ENCODE data around the gene HEBP2.
A peak's percentile ranks its signal among the peaks of the same experiment; 100 is the strongest.

HEBP2 gene

GRCh38 chr6:138397128-138398122, 6.6 kb upstream of the HEBP2 start:
- DNase-seq (ENCODE audit: low read depth) = no peak

DNA sequence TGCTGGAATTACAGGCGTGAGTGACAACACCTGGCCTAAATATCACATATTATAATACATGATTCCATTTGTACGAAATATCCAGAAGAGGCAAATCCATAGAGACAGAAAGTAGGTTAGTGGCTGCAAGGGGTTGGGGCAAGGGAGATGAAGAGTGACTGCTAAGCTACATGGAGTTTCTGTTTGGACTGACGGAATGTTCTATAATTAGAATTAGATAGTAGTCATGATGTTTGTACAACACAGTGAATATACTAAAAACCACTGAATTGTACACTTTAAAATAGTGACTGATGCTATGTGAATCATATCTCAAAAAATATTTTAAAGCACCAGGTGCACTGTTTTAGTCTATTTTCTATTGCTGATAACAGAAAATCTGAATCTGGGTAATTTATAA, 3.7 kb upstream of the HEBP2 start:
- DNase-seq (ENCODE audit: low read depth) = no peak

GRCh38 chr6:138401960-138402837, 1.8 kb upstream of the HEBP2 start:
- no peak for DNase-seq (ENCODE audit: low read depth)

GRCh38 chr6:138402838-138403187, 1.2 kb upstream of the HEBP2 start:
- DNase-seq (ENCODE audit: low read depth) = no peak

DNA sequence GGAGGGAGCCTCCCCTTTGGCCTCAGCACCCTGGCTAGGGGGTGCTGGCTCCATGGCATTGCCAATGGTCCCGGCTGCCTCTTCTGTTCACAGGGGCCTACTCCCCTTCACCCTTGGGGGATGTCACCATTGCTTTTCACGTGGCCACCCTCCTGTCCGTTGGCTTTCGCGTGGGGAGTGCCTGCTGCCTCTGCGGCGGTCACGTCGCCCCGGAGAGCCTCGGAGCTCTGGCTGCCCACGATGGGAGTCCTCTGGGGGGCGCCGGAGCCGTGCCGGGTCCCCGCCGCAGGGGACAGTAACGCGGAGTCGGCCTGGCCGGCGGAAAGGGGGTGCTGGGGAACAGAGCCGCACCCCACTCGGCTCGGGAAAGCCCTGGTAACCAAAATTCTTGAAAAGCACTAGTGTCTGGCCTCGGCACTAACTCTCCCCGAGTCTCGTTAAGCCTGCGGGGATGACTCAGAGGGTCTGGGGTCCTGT, 661 bp upstream of the HEBP2 start:
- peak; percentile 16 for DNase-seq (ENCODE audit: low read depth)

GRCh38 chr6:138404666-138405337, 779 bp downstream of the HEBP2 start:
- DNase-seq (ENCODE audit: low read depth) = peak; percentile 19

- no peak for DNase-seq (ENCODE audit: low read depth)
Measured at GRCh38 chr6:138405816-138406413, 1.9 kb downstream of the HEBP2 start.

DNA sequence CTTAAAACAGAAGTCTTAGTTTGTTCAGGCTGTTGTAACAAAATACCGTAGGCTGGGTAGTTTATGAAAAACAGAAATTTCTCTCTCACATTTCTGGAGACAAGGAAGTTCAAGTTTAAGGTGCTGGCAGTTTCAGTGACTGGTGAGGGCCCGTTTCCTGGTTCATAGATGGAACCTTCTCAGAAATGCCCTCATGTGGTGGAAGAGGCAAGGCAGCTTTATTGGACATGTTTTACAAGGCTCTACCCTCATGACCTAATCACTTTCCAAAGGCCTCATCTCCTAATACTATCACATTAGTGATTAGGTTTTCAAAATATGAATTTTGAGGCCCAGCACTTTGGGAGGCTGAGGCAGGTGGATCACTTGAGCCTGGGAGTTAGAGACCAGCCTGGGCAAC, 2.4 kb downstream of the HEBP2 start:
- DNase-seq (ENCODE audit: low read depth) = no peak

DNA sequence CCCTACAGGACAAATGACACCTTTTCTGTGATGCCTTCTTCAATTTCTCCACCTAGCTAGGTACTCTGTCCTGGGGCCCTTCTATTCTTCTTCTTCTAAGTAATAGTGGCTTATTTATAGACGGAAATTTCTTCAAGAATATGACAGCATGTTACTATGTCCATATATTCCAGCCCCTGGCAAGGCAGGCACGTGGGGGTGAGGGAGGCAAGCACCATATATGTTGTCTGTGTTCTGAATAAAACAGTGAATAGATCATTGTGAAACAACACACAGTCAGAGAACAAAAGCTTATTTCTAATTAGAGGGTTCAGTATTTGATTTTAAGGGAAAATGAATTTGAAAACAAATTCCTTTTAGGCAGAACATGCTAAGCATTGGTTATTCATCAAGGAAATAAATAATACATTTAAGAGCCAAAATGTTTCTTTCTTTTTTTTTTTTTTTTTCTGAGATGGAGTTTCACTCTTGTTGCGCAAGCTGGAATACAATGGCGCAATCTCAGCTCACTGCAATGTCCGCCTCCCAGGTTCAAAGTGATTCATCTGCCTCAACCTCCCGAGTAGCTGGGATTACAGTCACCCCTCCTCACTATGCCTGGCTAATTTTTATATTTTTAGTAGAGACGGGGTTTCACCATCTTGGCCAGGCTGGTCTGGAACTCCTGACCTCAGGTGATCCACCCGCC, 6.2 kb downstream of the HEBP2 start:
- DNase-seq (ENCODE audit: low read depth) = no peak

- no peak for DNase-seq (ENCODE audit: low read depth)
Measured at GRCh38 chr6:138410972-138411880, 7.2 kb downstream of the HEBP2 start.

DNA sequence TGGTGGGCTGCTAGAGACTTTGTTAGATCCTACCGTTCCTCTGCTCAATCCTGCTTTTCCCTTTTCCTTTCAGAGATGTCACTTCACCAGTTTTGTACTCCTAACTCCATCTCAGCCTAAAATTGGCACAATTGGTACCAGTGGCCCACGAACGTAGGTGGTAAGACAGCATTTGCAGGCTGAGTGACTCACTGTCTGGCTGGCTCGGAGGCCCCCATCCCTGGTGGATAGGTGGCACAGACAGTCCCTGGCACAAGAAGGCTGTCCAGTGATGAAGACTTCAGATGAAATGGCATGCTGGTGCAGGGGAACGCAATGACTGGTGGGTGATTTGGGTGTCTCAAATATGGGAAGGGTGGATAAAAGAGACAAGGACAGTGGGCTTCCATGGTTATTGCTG, 11.1 kb downstream of the HEBP2 start:
- no peak for DNase-seq (ENCODE audit: low read depth)

DNA sequence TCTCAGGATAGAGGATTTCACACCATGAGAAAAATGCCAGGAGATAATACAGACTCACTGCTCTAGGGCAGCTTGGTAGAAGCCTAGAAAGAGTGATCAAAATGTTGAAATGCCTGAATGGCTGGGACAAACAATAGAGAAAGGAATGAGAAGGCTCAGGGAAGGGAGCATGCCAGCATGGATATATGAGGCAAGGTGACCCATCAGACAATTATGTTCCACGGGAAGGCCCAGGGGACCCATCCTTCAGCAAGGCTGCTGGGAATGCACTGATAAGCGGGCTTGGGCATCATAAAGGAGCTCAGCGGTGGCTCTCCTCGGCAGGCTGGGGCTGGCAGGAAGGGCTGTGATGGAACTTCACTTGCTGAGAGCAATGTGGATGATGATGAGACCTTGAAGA, 12.2 kb downstream of the HEBP2 start:
- no peak for DNase-seq (ENCODE audit: low read depth)

- DNase-seq (ENCODE audit: low read depth) = no peak
Measured at GRCh38 chr6:138417493-138418117, 13.6 kb downstream of the HEBP2 start.

DNA sequence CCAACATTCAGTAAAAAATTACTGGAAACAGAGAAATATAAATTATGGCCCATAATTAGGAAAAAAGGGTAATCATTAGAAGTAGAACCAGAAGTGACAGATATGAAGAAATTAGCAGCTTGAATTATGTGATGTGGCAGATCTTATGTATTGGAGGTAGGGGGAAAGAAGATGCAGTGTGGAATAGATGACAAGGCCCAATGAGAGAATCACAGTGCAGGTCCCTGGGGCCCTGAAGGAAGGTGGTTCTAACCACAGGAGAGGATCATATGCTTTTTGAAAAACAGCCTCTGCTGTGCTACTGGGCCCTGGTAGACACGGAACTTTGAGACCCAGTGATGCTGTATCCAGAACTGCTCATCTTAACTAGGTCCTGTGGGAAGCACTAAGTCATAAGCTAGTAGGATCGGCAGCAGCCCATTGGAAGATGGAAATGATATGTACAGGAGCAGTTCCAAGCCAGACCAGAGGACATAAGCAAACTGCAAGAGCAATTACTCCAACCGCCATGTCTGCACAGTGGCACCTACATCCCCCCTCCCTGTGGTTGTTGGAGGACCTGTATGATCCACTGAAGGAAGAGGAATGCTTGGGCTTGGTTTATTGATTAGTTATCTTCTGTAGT, 14.2 kb downstream of the HEBP2 start:
- no peak for DNase-seq (ENCODE audit: low read depth)

- no peak for DNase-seq (ENCODE audit: low read depth)
Measured at GRCh38 chr6:138419766-138420165, 15.7 kb downstream of the HEBP2 start.

GRCh38 chr6:138420356-138420755, 16.3 kb downstream of the HEBP2 start:
- DNase-seq (ENCODE audit: low read depth) = no peak

DNA sequence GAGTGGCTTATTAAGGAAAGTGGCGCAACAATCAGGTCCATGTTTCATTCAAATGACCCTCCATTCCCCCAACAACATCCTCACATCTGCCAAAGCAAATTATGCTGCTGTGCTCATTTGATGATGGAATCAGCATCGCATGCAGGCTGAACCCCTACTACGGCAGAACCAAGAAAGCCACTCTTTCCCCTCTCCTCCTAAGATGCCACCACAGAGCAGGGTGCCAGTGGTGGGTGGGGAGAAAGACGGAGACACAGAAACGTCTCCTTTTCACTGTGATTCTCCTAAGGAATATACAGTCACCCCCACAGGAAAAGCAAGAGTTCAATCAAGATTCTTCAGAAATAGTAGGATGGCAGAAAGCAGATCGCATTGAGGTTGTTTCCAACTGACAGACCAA, 17.1 kb downstream of the HEBP2 start:
- DNase-seq (ENCODE audit: low read depth) = no peak

DNA sequence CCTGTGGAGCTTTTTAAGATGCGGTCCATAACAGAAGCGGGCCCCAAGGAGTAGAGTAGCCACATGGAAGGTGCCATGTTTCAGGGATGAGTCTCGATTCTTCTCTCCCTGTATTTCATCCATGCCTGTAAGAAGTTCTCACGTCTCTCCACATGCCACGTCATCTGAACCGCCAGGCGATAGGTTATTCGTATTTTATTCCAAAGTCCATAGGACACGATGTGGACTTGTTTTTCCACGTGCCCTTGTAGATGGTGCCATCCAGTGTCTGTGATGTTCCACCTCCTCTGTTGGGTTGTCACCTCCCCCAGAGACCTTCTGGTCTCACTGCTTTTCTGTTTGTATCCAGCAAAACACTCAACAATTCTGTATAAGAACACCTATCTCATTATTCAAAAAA, 17.6 kb downstream of the HEBP2 start:
- no peak for DNase-seq (ENCODE audit: low read depth)

- DNase-seq (ENCODE audit: low read depth) = no peak
Measured at GRCh38 chr6:138422861-138423260, 18.8 kb downstream of the HEBP2 start.
